ENCODE data around the gene QPCTL. TPM values are rescaled to one million over a fixed set of nuclear protein-coding genes. Genes with fewer than 3 reads are reported as not detected.

Gene QPCTL
- 10.0 and 10.1 TPM in 2 replicates for polyA plus RNA-seq (2013)

DNA sequence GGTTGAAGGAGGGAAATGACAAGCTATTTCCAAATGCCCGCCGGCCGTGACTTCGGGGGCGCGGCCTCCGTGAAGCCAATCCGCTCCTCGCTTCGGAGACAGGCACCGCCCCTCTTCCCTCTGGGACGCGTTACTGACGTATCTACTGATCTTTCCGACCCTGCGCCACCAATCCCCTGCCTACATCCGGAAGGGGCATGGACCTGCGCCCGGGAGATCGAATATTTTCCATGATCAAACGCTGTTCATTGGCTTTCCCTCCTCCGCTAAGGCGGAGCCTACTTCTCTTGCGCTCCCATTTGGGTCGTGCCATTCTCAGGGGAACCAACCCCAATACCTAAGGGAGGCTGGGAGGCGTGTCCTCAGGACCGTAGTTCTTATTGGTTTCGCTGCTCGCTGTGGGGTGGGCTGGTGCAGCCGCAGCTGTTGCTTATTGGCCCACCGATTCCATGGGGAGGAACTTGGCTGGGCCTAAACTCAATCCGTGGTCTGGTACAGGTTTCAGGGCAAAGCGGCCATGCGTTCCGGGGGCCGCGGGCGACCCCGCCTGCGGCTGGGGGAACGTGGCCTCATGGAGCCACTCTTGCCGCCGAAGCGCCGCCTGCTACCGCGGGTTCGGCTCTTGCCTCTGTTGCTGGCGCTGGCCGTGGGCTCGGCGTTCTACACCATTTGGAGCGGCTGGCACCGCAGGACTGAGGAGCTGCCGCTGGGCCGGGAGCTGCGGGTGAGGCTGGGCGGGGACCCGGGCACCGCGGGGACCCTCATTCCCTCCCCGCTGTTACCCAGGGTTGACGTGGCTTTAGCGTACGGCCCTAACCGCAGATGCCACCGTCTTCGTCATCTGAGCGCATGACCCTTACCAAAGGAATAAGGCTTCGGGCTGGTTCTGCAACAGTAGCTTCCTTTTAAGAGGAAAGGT, at the start of gene QPCTL:
TSS of gene QPCTL (plus strand) at position 480 of the 919 bp plus-strand sequence. CDS start at position 518, 38 bp downstream.
- H3K4ac ChIP-seq (ENCODE audit: low read depth, low read length) = peak within 1 kb of the TSS; percentile 22
- H3K23ac ChIP-seq (ENCODE audit: low read length) = no peak within 1 kb of the TSS
- no peak within 1 kb of the TSS for H2AK5ac ChIP-seq (ENCODE audit: low read length)
- H2BK12ac ChIP-seq (ENCODE audit: low read length) = no peak within 1 kb of the TSS
- H3K79me1 ChIP-seq (ENCODE audit: low read length) = peaks cover 6% of the 10 kb centered on the region
- H3K79me2 ChIP-seq (ENCODE audit: control insufficient read depth, insufficient read depth, low read length, poor library complexity) = peaks cover 5% of the 10 kb centered on the region
- no peaks in the 10 kb centered on the region for H3K9me3 ChIP-seq (ENCODE audit: insufficient read depth, low read depth, low read length)
- WGBS (ENCODE audit: extremely low coverage, insufficient coverage, insufficient read length) = no CpG with 5 or more reads among the region's 70 CpGs
- H3K4me2 ChIP-seq (ENCODE audit: low read length) = peak within 1 kb of the TSS; percentile 89
- peak within 1 kb of the TSS; percentile 83 for H4K8ac ChIP-seq (ENCODE audit: low read depth, low read length)
- peak within 1 kb of the TSS; percentile 72 for H3K27ac ChIP-seq (ENCODE audit: low read depth, low read length)
- peak within 1 kb of the TSS; percentile 44 for H2BK5ac ChIP-seq (ENCODE audit: low read depth, low read length, poor library complexity)
- peak within 1 kb of the TSS; percentile 95 for H3K4me3 ChIP-seq (ENCODE audit: low read depth, low read length)
- H4K12ac ChIP-seq (ENCODE audit: low read depth, low read length) = peak within 1 kb of the TSS; percentile 87
- H3K36me3 ChIP-seq (ENCODE audit: control insufficient read depth in 1 of 2, insufficient read depth in 2 of 2, low read length in 2 of 2) = peaks cover 22 to 27% of the 10 kb centered on the region in 2 experiments
- H2AFZ ChIP-seq (ENCODE audit: insufficient read depth, low read length, poor library complexity) = peak within 1 kb of the TSS; percentile 58
- peak within 1 kb of the TSS; percentile 27 for H3K18ac ChIP-seq (ENCODE audit: low read length)
- H3K4me1 ChIP-seq (ENCODE audit: control insufficient read depth in 1 of 2, insufficient read depth in 2 of 2, low read length in 2 of 2) = no peaks in the 10 kb centered on the region
- H3K14ac ChIP-seq (ENCODE audit: low read length) = peak within 1 kb of the TSS; percentile 74
- DNase-seq = peak; percentile 98
- peak within 1 kb of the TSS; percentile 36 for H2BK120ac ChIP-seq (ENCODE audit: insufficient read depth, low read length, poor library complexity)
- H3K9ac ChIP-seq (ENCODE audit: low read length) = peak within 1 kb of the TSS; percentile 85
- peak within 1 kb of the TSS; percentile 80 for H4K91ac ChIP-seq (ENCODE audit: low read depth, low read length)
- no peaks in the 10 kb centered on the region for H3K27me3 ChIP-seq (ENCODE audit: insufficient read depth, low read length)

DNA sequence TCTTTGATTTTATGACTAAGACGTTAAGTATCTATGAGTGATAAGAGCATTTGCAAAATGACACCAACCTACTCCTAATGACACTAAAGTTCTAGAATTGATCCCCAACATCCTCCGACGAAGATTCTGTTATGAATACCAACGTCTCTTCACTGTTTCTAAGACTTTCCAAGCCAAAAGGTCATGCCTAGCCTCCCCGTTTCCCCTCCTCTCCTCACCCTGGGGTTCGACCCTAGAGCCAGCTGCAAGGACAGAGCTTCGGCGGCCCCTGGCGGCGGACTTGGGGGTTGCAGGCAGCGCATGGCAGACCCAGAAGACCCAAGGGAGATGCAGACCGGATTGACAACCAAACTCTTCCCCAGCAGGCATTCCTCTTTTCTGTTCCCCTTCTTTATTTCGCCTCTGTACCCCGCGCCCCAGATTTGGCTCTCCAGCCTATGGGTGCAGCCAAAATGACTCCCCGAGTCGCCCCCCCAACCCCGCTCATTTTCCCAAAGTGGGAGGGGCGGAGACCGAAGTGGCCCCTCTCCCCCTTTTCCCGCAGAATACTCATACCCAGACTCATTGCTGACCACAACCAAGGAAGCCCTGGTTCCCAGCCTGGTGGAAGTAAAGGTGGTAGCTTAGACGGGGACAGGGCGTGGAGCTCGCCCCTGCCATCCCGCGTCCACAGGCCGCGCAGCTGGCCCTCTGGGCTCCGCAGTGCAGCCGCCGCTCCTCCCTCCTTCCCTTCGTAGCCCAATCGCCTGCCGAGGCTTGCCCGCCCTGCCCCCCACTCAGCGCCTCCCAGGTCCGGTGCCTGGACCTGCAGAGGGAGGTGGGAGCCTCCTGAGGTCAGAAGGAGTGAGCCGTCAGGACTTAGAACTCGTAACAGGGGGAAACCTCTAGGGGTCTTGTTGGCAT, 49.2 kb upstream of the QPCTL start:
- peak; percentile 80 to 92 for DNase-seq
- Histone ChIP-seq H2BK12ac (ENCODE audit: low read length) (no peak overlapping the region), H4K12ac (ENCODE audit: low read depth, low read length) (peak overlapping the region; percentile 25), H3K9ac (ENCODE audit: low read length) (no peak overlapping the region), H2AK5ac (ENCODE audit: low read length) (no peak overlapping the region), H3K9me3 (ENCODE audit: insufficient read depth, low read depth, low read length) (peaks cover 2% of the 10 kb centered on the region), H3K4me3 (ENCODE audit: low read depth, low read length) (no peak overlapping the region), H3K27me3 (ENCODE audit: insufficient read depth, low read length) (peaks cover 9% of the 10 kb centered on the region), H3K14ac (ENCODE audit: low read length) (no peak overlapping the region), H3K27ac (ENCODE audit: low read depth, low read length) (no peak overlapping the region), H3K4ac (ENCODE audit: low read depth, low read length) (no peak overlapping the region), H3K4me1 (ENCODE audit: control insufficient read depth in 1 of 2, insufficient read depth in 2 of 2, low read length in 2 of 2) (peaks cover 17 to 26% of the 10 kb centered on the region in 2 experiments), H3K36me3 (ENCODE audit: control insufficient read depth in 1 of 2, insufficient read depth in 2 of 2, low read length in 2 of 2) (no peaks in the 10 kb centered on the region), H3K79me2 (ENCODE audit: control insufficient read depth, insufficient read depth, low read length, poor library complexity) (peaks cover 2% of the 10 kb centered on the region), H2BK120ac (ENCODE audit: insufficient read depth, low read length, poor library complexity) (no peak overlapping the region), H4K8ac (ENCODE audit: low read depth, low read length) (peak overlapping the region; percentile 35), H4K91ac (ENCODE audit: low read depth, low read length) (no peak overlapping the region), H2AFZ (ENCODE audit: insufficient read depth, low read length, poor library complexity) (peak overlapping the region; percentile 82), H3K23ac (ENCODE audit: low read length) (no peak overlapping the region), H3K79me1 (ENCODE audit: low read length) (peaks cover 11% of the 10 kb centered on the region), H3K18ac (ENCODE audit: low read length) (no peak overlapping the region), H3K4me2 (ENCODE audit: low read length) (peak overlapping the region; percentile 66), H2BK5ac (ENCODE audit: low read depth, low read length, poor library complexity) (no peak overlapping the region)
- WGBS (ENCODE audit: extremely low coverage, insufficient coverage, insufficient read length) = no CpG with 5 or more reads among the region's 39 CpGs

DNA sequence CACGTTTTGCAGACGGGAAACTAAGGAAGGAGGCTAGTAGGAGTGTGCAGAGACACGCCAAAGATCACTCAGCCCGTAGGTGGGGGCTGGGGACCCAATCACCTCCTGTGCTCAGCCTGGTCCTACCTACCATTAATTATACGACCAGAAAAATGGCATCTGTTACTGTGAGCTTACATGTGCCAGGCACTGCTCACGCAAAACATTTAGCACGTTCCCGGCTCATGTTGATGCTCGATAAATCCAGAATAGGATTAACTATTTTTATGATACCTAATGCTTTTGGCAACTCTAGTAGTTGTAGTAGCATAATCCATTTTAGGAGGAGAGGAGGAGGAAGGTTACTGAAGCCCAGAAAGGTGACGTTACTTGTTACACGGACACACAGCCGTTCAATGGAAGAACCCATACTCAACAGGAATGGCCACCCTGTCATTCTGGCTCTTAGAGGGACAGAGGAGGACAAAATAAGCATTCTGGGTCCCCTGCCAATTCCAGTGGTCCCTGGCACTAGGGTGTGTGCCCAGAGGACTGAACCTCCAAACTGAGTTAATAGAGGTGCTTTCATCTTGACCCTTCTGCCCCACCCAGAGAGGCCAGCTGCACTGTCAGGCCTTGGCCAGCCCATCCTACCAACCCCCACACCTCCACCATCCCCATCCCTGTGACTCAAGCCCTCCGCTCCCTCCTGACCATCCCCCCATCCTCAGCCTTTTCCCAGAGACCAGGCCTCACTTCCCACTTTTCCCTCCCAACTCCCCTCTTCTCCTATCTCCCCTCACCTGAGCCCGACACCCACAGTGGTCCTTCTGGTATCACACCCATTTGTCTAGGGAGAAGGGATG, 48.3 kb upstream of the QPCTL start:
- Histone ChIP-seq H3K36me3 (ENCODE audit: control insufficient read depth in 1 of 2, insufficient read depth in 2 of 2, low read length in 2 of 2) (no peaks in the 10 kb centered on the region), H3K79me1 (ENCODE audit: low read length) (peaks cover 6% of the 10 kb centered on the region)
- no CpG with 5 or more reads among the region's 14 CpGs for WGBS (ENCODE audit: extremely low coverage, insufficient coverage, insufficient read length)

More for the DNA sequence above, 48.3 kb upstream of the QPCTL start:
- H3K27ac ChIP-seq (ENCODE audit: low read depth, low read length) = no peak overlapping the region
- H3K4me1 ChIP-seq (ENCODE audit: control insufficient read depth in 1 of 2, insufficient read depth in 2 of 2, low read length in 2 of 2) = peaks cover 17 to 25% of the 10 kb centered on the region in 2 experiments
- no peak overlapping the region for H2BK12ac ChIP-seq (ENCODE audit: low read length)
- H3K4ac ChIP-seq (ENCODE audit: low read depth, low read length) = no peak overlapping the region
- H4K8ac ChIP-seq (ENCODE audit: low read depth, low read length) = no peak overlapping the region
- peak overlapping the region; percentile 66 for H3K4me2 ChIP-seq (ENCODE audit: low read length)
- no peak overlapping the region for H3K18ac ChIP-seq (ENCODE audit: low read length)
- no peak overlapping the region for H3K9ac ChIP-seq (ENCODE audit: low read length)
- no peak overlapping the region for H2BK120ac ChIP-seq (ENCODE audit: insufficient read depth, low read length, poor library complexity)
- no peak overlapping the region for H4K12ac ChIP-seq (ENCODE audit: low read depth, low read length)
- H3K79me2 ChIP-seq (ENCODE audit: control insufficient read depth, insufficient read depth, low read length, poor library complexity) = no peaks in the 10 kb centered on the region
- H2BK5ac ChIP-seq (ENCODE audit: low read depth, low read length, poor library complexity) = no peak overlapping the region
- no peak overlapping the region for H3K4me3 ChIP-seq (ENCODE audit: low read depth, low read length)
- H2AFZ ChIP-seq (ENCODE audit: insufficient read depth, low read length, poor library complexity) = no peak overlapping the region
- peaks cover 2% of the 10 kb centered on the region for H3K9me3 ChIP-seq (ENCODE audit: insufficient read depth, low read depth, low read length)
- H3K14ac ChIP-seq (ENCODE audit: low read length) = no peak overlapping the region
- no peak overlapping the region for H4K91ac ChIP-seq (ENCODE audit: low read depth, low read length)
- no peak overlapping the region for H2AK5ac ChIP-seq (ENCODE audit: low read length)
- H3K23ac ChIP-seq (ENCODE audit: low read length) = no peak overlapping the region
- DNase-seq = no peak
- H3K27me3 ChIP-seq (ENCODE audit: insufficient read depth, low read length) = peaks cover 9% of the 10 kb centered on the region

Measured in trophoblast cell (in vitro differentiated cells and primary cell).